ENCODE measurements around the gene SOX6. TPM values are rescaled to one million over a fixed set of nuclear protein-coding genes. Genes with fewer than 3 reads are reported as not detected.

SOX6 gene
- total and polyA plus RNA-seq, 2 donors (not counting 3 experiments of a cell fraction or from before 2014, with no cell fraction given) = 0.14 to 3.7 TPM

DNA sequence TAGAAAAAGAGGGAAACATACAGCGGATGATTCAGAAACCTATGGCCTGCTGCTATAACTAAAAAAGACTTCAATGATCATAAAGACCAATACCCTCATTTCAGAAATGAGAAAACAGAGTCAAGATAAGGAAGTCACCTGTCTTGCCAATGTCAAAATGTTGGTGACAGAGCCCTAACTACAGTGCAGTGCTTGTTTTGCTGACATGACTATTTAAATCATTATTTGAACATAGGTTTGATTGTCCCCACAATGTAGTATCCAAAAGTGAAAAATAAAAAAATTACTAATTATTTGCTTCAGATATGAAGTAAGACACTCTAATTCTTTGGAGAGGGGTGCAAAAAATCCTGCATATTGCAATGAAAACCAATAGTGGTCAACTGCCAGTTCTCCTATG, 115.7 kb downstream of the SOX6 start:
- ChIA-PET CTCF (no interaction called here), POLR2A (no interaction called here)
- H3K36me3 ChIP-seq (ENCODE audit: control insufficient read depth in 2 of 2, extremely low read depth in 1 of 2, insufficient read depth in 2 of 2, low read length in 2 of 2) = no peaks in the 10 kb centered on the region
- H2AFZ ChIP-seq (ENCODE audit: low read depth, low read length) = no peak overlapping the region
- H3K9me3 ChIP-seq (replicated peaks; ENCODE audit: control insufficient read depth, insufficient read depth, low read length) = no peaks in the 10 kb centered on the region
- no peaks in the 10 kb centered on the region for H3K4me1 ChIP-seq (ENCODE audit: control insufficient read depth, extremely low read depth, insufficient read depth, low read length)
- H3K27ac ChIP-seq (ENCODE audit: insufficient read depth, low read depth, low read length) = no peak overlapping the region
- H3K9me1 ChIP-seq (replicated peaks; ENCODE audit: control insufficient read depth, extremely low read depth, insufficient read depth, low read length) = no peaks in the 10 kb centered on the region
- BruUV-seq (replicated peaks) = no TSS peak
- DNase-seq (ENCODE audit: low read depth, low spot score) = no peak
- no peaks in the 10 kb centered on the region for H4K20me1 ChIP-seq (replicated peaks; ENCODE audit: control insufficient read depth, extremely low read depth, insufficient read depth, low read length)
- no peak overlapping the region for H3K4me2 ChIP-seq (ENCODE audit: insufficient read depth, low read length)
- intact Hi-C loops (cut with micrococcal nuclease) = loop anchor here (2.0 kb wide), 1 partner anchor 20 kb away; no protein-coding TSS in a partner anchor
- no peak overlapping the region for H3K4me3 ChIP-seq (replicated peaks in 1 of 3; ENCODE audit: insufficient read depth in 1 of 3, low read depth in 1 of 3, low read length in 3 of 3)
- H3K9ac ChIP-seq (replicated peaks; ENCODE audit: extremely low read depth, insufficient read depth, low read length) = no peak overlapping the region
- no peak for FAIRE-seq
- TF ChIP-seq, protein P1, sequence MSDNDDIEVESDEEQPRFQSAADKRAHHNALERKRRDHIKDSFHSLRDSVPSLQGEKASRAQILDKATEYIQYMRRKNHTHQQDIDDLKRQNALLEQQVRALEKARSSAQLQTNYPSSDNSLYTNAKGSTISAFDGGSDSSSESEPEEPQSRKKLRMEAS (IDR thresholded peaks at IDR 0.05; ENCODE audit: insufficient read depth, insufficient read length) = no peak
- TF ChIP-seq JUN (IDR thresholded peaks at IDR 0.05; ENCODE audit: borderline replicate concordance, insufficient read depth, insufficient read length, low read depth) = no peak
- no peak for TF ChIP-seq POLR2A (IDR thresholded peaks at IDR 0.05; ENCODE audit: low read depth, low read length)
- no peak for TF ChIP-seq GATA2 (IDR thresholded peaks at IDR 0.05; ENCODE audit: insufficient read depth, insufficient read length, low read depth, low read length)
- TF ChIP-seq EZH2 (IDR thresholded peaks at IDR 0.05; ENCODE audit: borderline replicate concordance, low read depth, low read length, severe bottlenecking) = no peak
- TF ChIP-seq, protein P2, sequence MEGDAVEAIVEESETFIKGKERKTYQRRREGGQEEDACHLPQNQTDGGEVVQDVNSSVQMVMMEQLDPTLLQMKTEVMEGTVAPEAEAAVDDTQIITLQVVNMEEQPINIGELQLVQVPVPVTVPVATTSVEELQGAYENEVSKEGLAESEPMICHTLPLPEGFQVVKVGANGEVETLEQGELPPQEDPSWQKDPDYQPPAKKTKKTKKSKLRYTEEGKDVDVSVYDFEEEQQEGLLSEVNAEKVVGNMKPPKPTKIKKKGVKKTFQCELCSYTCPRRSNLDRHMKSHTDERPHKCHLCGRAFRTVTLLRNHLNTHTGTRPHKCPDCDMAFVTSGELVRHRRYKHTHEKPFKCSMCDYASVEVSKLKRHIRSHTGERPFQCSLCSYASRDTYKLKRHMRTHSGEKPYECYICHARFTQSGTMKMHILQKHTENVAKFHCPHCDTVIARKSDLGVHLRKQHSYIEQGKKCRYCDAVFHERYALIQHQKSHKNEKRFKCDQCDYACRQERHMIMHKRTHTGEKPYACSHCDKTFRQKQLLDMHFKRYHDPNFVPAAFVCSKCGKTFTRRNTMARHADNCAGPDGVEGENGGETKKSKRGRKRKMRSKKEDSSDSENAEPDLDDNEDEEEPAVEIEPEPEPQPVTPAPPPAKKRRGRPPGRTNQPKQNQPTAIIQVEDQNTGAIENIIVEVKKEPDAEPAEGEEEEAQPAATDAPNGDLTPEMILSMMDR (IDR thresholded peaks at IDR 0.05; ENCODE audit: extremely low read depth in 1 of 2, insufficient read depth in 1 of 2, low read depth in 1 of 2, low read length in 2 of 2) = no peak
- TF ChIP-seq MYC (IDR thresholded peaks at IDR 0.05; ENCODE audit: low read depth, low read length) = no peak
- no peak for TF ChIP-seq POLR2AphosphoS5 (IDR thresholded peaks at IDR 0.05; ENCODE audit: insufficient read depth, low read depth, low read length)
- TF ChIP-seq FOS (IDR thresholded peaks at IDR 0.05; ENCODE audit: borderline replicate concordance, insufficient read depth, low read length) = no peak
- H3K79me2 ChIP-seq (ENCODE audit: control insufficient read depth, insufficient read depth, low read length) = no peaks in the 10 kb centered on the region
- dilution Hi-C loops (cut with MboI; ENCODE audit: extremely low pct_ligation_motif_present, low sequenced_read_pairs) = no loop called here
- no peaks in the 10 kb centered on the region for H3K27me3 ChIP-seq (ENCODE audit: control insufficient read depth in 2 of 2, insufficient read depth in 2 of 2, low read length in 2 of 2)
